Cardiac fibroblast (primary cell): Measurements from ENCODE around the gene CYP2B6.

Experiments used
- DNase-seq, 2 donors: peaks; one replicate each; pipeline versions ENCODE4 v3.0.0 to v3.0.0-alpha.2; 2010; ENCODE audit warnings: low read depth in 2 of 2
- H3K4me3 ChIP-seq, 2 donors: replicated peaks in 1 of 2; 1 replicate in 1 of 2; 2 replicates in 1 of 2; pipeline ENCODE4 v1.5.1; 2011; ENCODE audit warnings: low read depth in 2 of 2, low read length in 2 of 2, mild to moderate bottlenecking in 2 of 2, moderate library complexity in 1 of 2
- TF ChIP-seq, protein P1 (sequence below): IDR thresholded peaks from one replicate; pipeline ENCODE4 v1.5.1; 2011; ENCODE audit warnings: low read depth, mild to moderate bottlenecking, low read length, inconsistent platforms

The CYP2B6 gene

DNA sequence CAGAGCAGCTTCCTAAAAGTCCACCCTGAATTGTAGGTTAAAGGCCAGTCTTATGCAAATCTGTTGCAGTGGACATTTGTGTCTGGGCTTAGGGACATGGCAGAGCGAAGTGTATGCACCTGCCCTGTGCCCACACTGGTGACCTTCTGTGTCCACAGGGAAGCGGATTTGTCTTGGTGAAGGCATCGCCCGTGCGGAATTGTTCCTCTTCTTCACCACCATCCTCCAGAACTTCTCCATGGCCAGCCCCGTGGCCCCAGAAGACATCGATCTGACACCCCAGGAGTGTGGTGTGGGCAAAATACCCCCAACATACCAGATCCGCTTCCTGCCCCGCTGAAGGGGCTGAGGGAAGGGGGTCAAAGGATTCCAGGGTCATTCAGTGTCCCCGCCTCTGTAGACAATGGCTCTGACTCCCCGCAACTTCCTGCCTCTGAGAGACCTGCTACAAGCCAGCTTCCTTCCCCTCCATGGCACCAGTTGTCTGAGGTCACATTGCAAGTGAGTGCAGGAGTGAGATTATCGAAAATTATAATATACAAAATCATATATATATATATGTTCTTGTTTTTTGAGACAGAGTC, 25.5 kb downstream of the CYP2B6 start:
- H3K4me3 ChIP-seq = no peak overlapping the region
- TF ChIP-seq, protein P1, sequence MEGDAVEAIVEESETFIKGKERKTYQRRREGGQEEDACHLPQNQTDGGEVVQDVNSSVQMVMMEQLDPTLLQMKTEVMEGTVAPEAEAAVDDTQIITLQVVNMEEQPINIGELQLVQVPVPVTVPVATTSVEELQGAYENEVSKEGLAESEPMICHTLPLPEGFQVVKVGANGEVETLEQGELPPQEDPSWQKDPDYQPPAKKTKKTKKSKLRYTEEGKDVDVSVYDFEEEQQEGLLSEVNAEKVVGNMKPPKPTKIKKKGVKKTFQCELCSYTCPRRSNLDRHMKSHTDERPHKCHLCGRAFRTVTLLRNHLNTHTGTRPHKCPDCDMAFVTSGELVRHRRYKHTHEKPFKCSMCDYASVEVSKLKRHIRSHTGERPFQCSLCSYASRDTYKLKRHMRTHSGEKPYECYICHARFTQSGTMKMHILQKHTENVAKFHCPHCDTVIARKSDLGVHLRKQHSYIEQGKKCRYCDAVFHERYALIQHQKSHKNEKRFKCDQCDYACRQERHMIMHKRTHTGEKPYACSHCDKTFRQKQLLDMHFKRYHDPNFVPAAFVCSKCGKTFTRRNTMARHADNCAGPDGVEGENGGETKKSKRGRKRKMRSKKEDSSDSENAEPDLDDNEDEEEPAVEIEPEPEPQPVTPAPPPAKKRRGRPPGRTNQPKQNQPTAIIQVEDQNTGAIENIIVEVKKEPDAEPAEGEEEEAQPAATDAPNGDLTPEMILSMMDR = no peak
- DNase-seq = no peak

DNA sequence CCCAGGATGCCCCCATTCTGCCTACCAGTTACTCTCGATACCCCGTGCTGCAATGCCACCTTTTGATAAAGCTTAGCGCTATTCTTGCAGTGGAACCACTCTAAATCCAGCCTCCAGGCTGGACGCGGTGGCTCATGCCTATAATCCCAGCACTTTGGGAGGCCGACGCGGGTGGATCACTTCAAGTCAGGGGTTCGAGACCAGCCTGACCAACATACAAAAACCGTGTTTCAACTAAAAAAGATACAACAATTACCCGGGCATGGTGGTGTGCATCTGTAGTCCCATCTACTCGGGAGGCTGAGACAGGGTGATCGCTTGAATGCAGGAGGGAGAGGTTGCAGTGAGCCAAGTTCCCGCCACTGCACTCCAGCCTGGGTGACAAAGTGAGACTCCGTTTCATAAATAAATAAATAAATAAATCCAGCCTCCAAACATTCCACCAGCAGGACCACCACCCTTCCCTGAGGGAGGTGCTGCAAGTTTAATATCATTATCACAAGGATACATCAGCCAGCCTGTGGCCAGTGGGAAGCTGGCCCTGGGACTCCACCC, 27.7 kb downstream of the CYP2B6 start:
- H3K4me3 ChIP-seq = no peak overlapping the region
- DNase-seq = no peak
- TF ChIP-seq, protein P1 = no peak

DNA sequence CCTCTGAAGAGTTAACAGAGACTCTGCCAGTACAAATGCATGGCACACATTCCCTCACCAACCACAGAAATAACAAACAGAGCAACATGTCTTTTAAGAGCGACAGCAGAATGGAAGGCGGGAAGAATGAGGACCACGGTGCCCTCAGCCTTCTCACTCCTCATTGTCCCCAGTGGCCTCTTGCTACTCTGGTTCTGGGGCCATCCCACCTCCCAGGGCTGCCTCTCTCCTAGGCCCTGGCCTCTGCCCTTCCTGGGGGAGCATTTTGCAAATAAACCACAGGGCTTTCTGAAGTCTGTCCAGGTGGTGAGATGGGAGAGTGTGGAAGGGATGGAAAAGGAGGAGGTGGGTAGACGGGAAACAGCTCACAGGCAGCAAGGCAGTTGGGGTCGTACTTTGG, 28.3 kb downstream of the CYP2B6 start:
- TF ChIP-seq, protein P1 = no peak
- no peak overlapping the region for H3K4me3 ChIP-seq

DNA sequence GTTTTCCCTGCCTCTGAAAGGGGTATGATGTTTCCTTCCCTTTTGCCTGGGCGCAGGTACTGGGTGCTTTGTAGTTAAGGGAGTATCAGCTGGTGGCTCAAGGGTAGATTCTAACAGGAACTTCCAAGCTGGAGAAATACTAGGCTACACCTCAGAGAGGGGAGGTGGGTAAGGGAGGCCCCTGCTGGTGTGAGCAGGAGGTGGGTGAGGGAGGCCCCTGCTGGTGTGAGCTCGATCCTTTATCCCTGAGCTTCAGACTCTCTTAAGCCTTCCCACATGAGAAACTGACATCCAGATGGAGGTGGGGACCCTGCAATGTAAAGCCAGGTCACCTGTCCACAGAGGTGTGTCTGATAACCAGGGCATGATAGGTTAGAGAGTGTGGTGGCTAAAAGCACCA, 32.1 kb downstream of the CYP2B6 start:
- TF ChIP-seq, protein P1 = no peak
- no peak for DNase-seq
- no peak overlapping the region for H3K4me3 ChIP-seq

More for the DNA sequence above, 28.3 kb downstream of the CYP2B6 start:
- DNase-seq = no peak

DNA sequence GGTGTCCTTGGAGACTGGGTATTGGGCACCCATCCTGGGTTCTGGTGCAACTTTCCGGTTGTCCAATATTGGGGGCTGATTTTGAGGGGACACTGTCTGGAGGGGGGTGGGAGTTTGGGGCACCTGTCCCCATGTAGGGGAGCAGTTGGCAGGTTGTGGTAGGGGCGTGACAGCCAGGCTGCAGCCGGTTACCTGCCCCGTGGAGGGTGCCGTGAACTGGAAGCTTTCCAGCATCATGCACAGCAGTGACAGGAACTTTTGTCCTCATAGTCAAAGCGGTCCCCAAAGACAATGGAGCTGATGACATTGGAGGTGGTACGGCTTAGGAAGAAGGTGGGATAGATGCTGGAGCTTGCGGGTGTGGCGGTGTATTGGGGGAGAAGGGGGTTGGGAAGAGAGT, 34.3 kb downstream of the CYP2B6 start:
- TF ChIP-seq, protein P1 = no peak

DNA sequence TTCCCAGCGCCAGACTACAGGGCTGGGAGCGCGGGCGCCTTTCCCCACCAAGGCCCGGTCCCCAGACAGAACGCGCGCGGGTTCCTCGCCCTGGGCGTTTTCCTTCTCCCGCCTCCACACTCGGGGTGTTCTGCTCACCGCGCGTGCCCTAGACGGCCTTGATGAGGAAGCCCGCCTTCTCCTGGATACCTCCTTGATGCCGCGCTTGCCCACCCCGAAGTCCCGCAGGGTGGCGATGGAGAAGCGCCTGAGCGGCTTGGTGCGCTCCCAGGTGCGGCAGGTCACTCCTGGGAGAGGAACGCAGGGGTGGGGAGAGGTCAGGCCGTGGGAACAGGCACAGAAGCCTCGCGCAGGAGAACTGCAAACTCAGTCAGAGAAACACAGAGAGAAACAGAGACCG, 34.8 kb downstream of the CYP2B6 start:
- no peak overlapping the region for H3K4me3 ChIP-seq
- no peak for DNase-seq

More for the DNA sequence above, 34.3 kb downstream of the CYP2B6 start:
- no peak overlapping the region for H3K4me3 ChIP-seq
- DNase-seq = no peak

More for the DNA sequence above, 34.8 kb downstream of the CYP2B6 start:
- TF ChIP-seq, protein P1 = no peak
